ENCODE results near the gene AGXT.
A peak's percentile ranks its signal among the peaks of the same experiment; 100 is the strongest.

Gene AGXT

GRCh38 chr2:240915526-240916341 lies 47.1 kb downstream of the AGXT start:
- Histone ChIP-seq H3K36me3 (ENCODE audit: low read depth) (no peaks in the 10 kb centered on the region), H3K9me3 (ENCODE audit: severe bottlenecking) (no peaks in the 10 kb centered on the region), H3K4me3 (ENCODE audit: severe bottlenecking) (no peak overlapping the region), H3K27me3 (ENCODE audit: insufficient read depth, poor library complexity, severe bottlenecking) (peaks cover 4% of the 10 kb centered on the region), H3K4me1 (ENCODE audit: insufficient read depth, poor library complexity, severe bottlenecking) (no peaks in the 10 kb centered on the region), H3K27ac (ENCODE audit: poor library complexity, severe bottlenecking) (no peak overlapping the region)
- DNase-seq (ENCODE audit: low spot score) (peak; percentile 43), ATAC-seq (ENCODE audit: low read depth) (no peak)
- TF ChIP-seq CTCF (IDR thresholded peaks at IDR 0.05; ENCODE audit: poor library complexity, severe bottlenecking) = no peak

DNA sequence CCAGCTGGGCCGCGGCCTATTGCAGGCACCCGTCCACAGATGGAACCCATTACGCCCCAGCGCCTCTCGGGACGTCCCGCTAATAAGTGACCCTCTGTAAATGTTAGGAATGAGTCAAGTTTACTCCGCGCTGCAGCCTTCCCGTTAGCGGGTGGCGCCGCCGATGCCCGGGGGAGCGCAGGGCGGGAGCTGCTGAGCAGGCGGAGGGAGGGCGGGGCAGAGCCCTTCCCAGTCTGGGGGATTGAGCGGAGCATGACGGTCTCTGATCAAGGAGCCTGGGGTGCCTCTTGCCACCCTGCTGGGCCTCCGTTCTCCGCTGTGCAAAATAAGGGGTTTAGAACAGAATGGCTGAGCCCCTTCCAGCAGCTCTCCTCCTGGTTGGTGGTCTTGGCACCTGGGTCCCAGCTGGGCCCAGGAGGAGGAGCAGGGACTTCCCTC lies 48.0 kb downstream of the AGXT start:
- peaks cover 6% of the 10 kb centered on the region for H3K4me1 ChIP-seq (ENCODE audit: insufficient read depth, poor library complexity, severe bottlenecking)
- H3K36me3 ChIP-seq (ENCODE audit: low read depth) = no peaks in the 10 kb centered on the region
- peaks cover 2% of the 10 kb centered on the region for H3K27me3 ChIP-seq (ENCODE audit: insufficient read depth, poor library complexity, severe bottlenecking)
- DNase-seq (ENCODE audit: low spot score) = peak; percentile 39
- no peaks in the 10 kb centered on the region for H3K9me3 ChIP-seq (ENCODE audit: severe bottlenecking)
- no peak overlapping the region for H3K27ac ChIP-seq (ENCODE audit: poor library complexity, severe bottlenecking)
- no peak for TF ChIP-seq CTCF (IDR thresholded peaks at IDR 0.05; ENCODE audit: poor library complexity, severe bottlenecking)
- ATAC-seq (ENCODE audit: low read depth) = no peak
- H3K4me3 ChIP-seq (ENCODE audit: severe bottlenecking) = no peak overlapping the region

DNA sequence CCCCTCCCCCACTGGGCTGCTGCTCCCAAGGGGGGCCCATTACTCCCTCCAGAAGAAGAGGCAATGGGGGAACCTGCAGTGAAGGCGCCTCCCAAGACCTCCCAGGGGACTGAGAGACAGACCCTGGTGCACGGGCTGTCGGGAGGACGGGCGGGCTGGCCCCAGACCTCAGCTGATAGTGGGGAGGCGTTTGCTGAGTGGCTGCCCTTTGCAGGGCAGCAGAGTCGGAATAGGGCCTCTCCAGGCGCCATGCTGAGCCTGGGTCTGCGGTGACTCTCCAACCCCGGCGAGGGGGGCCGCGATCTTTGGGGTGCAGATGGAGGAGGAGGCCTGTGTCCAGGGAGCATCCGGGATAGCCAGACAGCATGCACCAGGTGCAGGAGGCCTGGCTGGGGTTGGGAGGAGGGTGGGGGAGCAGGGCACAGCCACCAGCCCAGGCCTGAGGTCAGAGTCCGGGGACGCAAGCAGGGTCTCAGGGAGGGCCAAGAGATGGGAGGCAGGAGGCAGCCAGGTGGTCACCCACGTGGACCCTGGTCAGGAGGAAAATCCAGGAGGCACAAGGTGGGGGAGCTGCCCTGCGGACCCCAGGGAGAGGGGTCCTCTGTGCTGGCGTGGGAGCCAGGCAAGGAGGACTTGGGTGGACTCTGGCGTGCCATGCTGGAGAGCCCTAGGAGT lies 48.5 kb downstream of the AGXT start:
- no peak for ATAC-seq (ENCODE audit: low read depth)

DNA sequence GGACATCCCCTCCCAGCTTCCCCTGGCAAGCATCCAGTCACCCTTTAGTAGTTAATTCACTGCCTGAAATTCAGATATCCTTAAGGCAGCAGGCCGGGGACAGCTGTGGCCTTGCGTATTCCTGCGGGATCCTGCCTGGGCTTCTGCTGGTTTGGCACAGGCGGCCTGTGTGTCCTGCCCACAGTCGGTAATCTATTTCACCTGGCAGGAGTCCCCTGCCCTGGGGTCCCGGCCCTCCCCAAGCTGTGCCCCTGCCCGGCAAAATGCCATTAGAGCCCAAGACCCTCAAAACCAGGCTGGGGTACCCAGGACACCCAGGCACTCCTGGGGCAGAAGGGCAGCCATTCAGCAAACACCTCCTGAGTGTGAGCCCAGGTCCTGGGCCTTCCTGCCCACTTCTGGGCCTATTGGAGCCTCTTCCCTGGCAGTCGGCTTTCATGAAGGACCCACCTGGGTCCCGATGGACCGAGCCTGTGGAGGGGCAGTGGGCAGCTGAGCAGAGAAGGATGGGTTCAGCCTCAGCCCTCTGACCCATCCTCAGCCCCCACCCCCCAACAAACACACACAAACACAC lies 49.1 kb downstream of the AGXT start:
- Histone ChIP-seq H3K27ac (ENCODE audit: poor library complexity, severe bottlenecking) (no peak overlapping the region), H3K27me3 (ENCODE audit: insufficient read depth, poor library complexity, severe bottlenecking) (no peaks in the 10 kb centered on the region), H3K9me3 (ENCODE audit: severe bottlenecking) (no peaks in the 10 kb centered on the region), H3K4me3 (ENCODE audit: severe bottlenecking) (no peak overlapping the region), H3K36me3 (ENCODE audit: low read depth) (no peaks in the 10 kb centered on the region), H3K4me1 (ENCODE audit: insufficient read depth, poor library complexity, severe bottlenecking) (peaks cover 7% of the 10 kb centered on the region)
- no peak for TF ChIP-seq CTCF (IDR thresholded peaks at IDR 0.05; ENCODE audit: poor library complexity, severe bottlenecking)
- DNase-seq (ENCODE audit: low spot score) (peak; percentile 50), ATAC-seq (ENCODE audit: low read depth) (no peak)

More for the DNA sequence above, 48.5 kb downstream of the AGXT start:
- H3K4me3 ChIP-seq (ENCODE audit: severe bottlenecking) = no peak overlapping the region
- DNase-seq (ENCODE audit: low spot score) = peak; percentile 54
- H3K9me3 ChIP-seq (ENCODE audit: severe bottlenecking) = no peaks in the 10 kb centered on the region
- peaks cover 2% of the 10 kb centered on the region for H3K27me3 ChIP-seq (ENCODE audit: insufficient read depth, poor library complexity, severe bottlenecking)
- H3K36me3 ChIP-seq (ENCODE audit: low read depth) = no peaks in the 10 kb centered on the region
- TF ChIP-seq CTCF (IDR thresholded peaks at IDR 0.05; ENCODE audit: poor library complexity, severe bottlenecking) = no peak
- H3K4me1 ChIP-seq (ENCODE audit: insufficient read depth, poor library complexity, severe bottlenecking) = peaks cover 7% of the 10 kb centered on the region
- no peak overlapping the region for H3K27ac ChIP-seq (ENCODE audit: poor library complexity, severe bottlenecking)

Data from RWPE2 (cell line).